ENCODE results near the gene OASL. TPM values are rescaled to one million over a fixed set of nuclear protein-coding genes. Genes with fewer than 3 reads are reported as not detected.
A peak's percentile ranks its signal among the peaks of the same experiment; 100 is the strongest.

OASL gene
- polyA plus RNA-seq, 6 donors from 2014 or later: 0.65 to 4.4 (median 0.84) TPM; not detected in 1

GRCh38 chr12:120971299-120972180 lies 67.5 kb downstream of the OASL start:
- H3K27ac Mint-ChIP-seq: no peak overlapping the region
- ATAC-seq (ENCODE audit: low read depth in 2 of 2): peak; percentile 87 to 95

GRCh38 chr12:120970310-120970709 lies 68.7 kb downstream of the OASL start:
- H3K4me1 Mint-ChIP-seq: peaks cover 6 to 9% (median 7%) of the 10 kb centered on the region in 3 donors
- peak overlapping the region in 1 of 6 donors; percentile 85 for H3K27ac Mint-ChIP-seq
- no peaks in the 10 kb centered on the region for H3K36me3 Mint-ChIP-seq

More at GRCh38 chr12:120971299-120972180, 67.5 kb downstream of the OASL start:
- DNase-seq: peak; percentile 54
- H3K4me1 Mint-ChIP-seq: peaks cover 6 to 9% (median 7%) of the 10 kb centered on the region in 3 donors
- peaks cover 0 to 5% (median 5%) of the 10 kb centered on the region in 3 donors for H3K27me3 Mint-ChIP-seq
- peak overlapping the region in 1 of 8 donors; percentile 33 for H3K4me3 Mint-ChIP-seq
- no peaks in the 10 kb centered on the region for H3K9me3 Mint-ChIP-seq
- H3K36me3 Mint-ChIP-seq: no peaks in the 10 kb centered on the region

More at GRCh38 chr12:120970310-120970709, 68.7 kb downstream of the OASL start:
- Mint-ChIP-seq H3K9me3 (no peaks in the 10 kb centered on the region), H3K27me3 (peaks cover 5 to 6% (median 5%) of the 10 kb centered on the region in 3 donors), H3K4me3 (peak overlapping the region in 1 of 8 donors; percentile 1)
- no peak for ATAC-seq (ENCODE audit: low read depth in 2 of 2)
- DNase-seq: no peak

Other genes with a start within 250 kb of the OASL start
- gene SPPL3, start 134.9 kb downstream of the OASL start, polyA plus RNA-seq (ENCODE audit: low read depth in 6 of 6): 10 to 100 TPM; 17.5 to 47.5 (median 30.1) TPM
- gene HNF1A, start 60.7 kb downstream of the OASL start, polyA plus RNA-seq (ENCODE audit: low read depth in 6 of 6): not detected
- gene C12orf43, start 22.8 kb downstream of the OASL start, polyA plus RNA-seq (ENCODE audit: low read depth in 6 of 6): 10 to 100 TPM; 15.0 to 19.7 (median 18.7) TPM
- 1 to 10 TPM in 5 of 6 donors, under 1 TPM in 1; 0.10 to 3.2 (median 1.4) TPM for gene P2RX7, start 93.6 kb upstream of the OASL start, polyA plus RNA-seq (ENCODE audit: low read depth in 6 of 6)
- gene P2RX4, start 170.9 kb upstream of the OASL start, polyA plus RNA-seq (ENCODE audit: low read depth in 6 of 6): 10 to 100 TPM; 11.2 to 23.3 (median 15.6) TPM